Measurements from ENCODE around the gene ZNF529. TPM values are rescaled to one million over a fixed set of nuclear protein-coding genes. Genes with fewer than 3 reads are reported as not detected.

ZNF529 gene
- total and polyA plus RNA-seq, 2 of the 13 experiments (the other 11 are each of a cell fraction or from before 2014, with no cell fraction given): 9.3 to 10.6 TPM

DNA sequence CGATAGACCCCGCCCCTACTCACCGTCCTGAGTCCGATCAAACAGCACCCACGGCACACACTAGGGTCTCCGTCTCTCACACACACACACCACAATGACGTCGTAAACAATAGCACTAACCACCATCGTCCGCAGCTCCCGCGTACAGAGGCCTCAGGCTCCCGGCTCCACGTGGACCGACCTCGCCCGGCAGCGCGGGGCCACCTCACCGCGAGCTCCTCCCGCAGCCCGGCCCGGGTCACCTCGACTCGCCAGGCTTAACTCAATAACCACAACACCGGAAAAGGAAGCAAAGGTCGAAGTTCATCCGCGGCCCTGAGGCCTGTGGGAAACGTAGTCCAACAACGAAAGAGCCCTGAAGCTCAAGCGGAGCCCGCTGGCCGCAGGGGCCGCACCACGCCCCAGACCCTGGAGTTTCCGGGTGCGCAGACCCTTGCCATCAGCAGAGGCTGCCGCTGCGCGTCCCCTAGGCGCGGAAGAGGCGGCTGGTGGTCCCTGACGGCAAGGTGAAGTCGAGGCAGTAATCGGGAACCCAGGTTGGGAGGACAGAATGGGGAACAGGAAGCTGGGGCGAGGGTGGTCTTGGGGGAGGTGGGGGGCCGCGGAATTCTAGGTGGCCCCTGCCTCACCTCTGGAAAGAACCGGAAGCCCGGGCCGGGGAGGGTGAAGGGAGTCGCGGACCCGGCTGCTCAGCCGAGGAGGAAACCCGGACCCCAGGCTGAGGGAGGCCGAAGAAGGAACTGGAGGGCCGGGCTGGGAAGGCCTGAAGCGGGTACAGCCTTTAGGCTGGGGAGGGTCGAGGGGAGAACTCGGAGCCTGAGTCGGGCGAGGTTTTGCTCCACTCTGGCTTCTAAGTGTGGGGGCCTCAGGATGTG, at the start of gene ZNF529 (continued):
- TF ChIP-seq USF2 (IDR thresholded peaks at IDR 0.05; ENCODE audit: low read depth, low read length) (no peak), USF2 (CRISPR knock-in tag; IDR thresholded peaks at IDR 0.05; ENCODE audit: borderline replicate concordance) (no peak), NFATC3 (CRISPR knock-in tag; IDR thresholded peaks at IDR 0.05) (peak; percentile 73; the same call in 1 of the 2 replicates), MEF2D (CRISPR knock-in tag; IDR thresholded peaks at IDR 0.05) (peak; percentile 62; the same call in 1 of the 2 replicates), ZNF724P (CRISPR knock-in tag; IDR thresholded peaks at IDR 0.05; ENCODE audit: borderline replicate concordance) (peak; percentile 47; the same call in 1 of the 2 replicates), PRDM4 (CRISPR knock-in tag; IDR thresholded peaks at IDR 0.05; ENCODE audit: borderline replicate concordance) (no peak), FLYWCH1 (CRISPR knock-in tag; IDR thresholded peaks at IDR 0.05) (no peak), NCOA2 (CRISPR knock-in tag; IDR thresholded peaks at IDR 0.05) (peak; percentile 52; the same call in 1 of the 2 replicates), NFE2L1 (CRISPR knock-in tag; IDR thresholded peaks at IDR 0.05; ENCODE audit: borderline replicate concordance) (peak; percentile 43; the same call in 1 of the 2 replicates), ZKSCAN5 (CRISPR knock-in tag; IDR thresholded peaks at IDR 0.05) (no peak), FOXK2 (IDR thresholded peaks at IDR 0.05) (peak; percentile 33; the same call in 1 of the 2 replicates), MLXIP (CRISPR knock-in tag; IDR thresholded peaks at IDR 0.05; ENCODE audit: borderline replicate concordance) (no peak), SNAI1 (CRISPR knock-in tag; IDR thresholded peaks at IDR 0.05; ENCODE audit: borderline replicate concordance) (no peak), STAT5B (CRISPR knock-in tag; IDR thresholded peaks at IDR 0.05) (no peak), HMG20A (CRISPR knock-in tag; IDR thresholded peaks at IDR 0.05; ENCODE audit: borderline replicate concordance) (no peak), RNF2 (conservative IDR thresholded peaks at IDR 0.05; ENCODE audit: low read depth) (peak; percentile 88)
- TF ChIP-seq, protein P1, sequence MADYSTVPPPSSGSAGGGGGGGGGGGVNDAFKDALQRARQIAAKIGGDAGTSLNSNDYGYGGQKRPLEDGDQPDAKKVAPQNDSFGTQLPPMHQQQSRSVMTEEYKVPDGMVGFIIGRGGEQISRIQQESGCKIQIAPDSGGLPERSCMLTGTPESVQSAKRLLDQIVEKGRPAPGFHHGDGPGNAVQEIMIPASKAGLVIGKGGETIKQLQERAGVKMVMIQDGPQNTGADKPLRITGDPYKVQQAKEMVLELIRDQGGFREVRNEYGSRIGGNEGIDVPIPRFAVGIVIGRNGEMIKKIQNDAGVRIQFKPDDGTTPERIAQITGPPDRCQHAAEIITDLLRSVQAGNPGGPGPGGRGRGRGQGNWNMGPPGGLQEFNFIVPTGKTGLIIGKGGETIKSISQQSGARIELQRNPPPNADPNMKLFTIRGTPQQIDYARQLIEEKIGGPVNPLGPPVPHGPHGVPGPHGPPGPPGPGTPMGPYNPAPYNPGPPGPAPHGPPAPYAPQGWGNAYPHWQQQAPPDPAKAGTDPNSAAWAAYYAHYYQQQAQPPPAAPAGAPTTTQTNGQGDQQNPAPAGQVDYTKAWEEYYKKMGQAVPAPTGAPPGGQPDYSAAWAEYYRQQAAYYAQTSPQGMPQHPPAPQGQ (CRISPR knock-in tag; IDR thresholded peaks at IDR 0.05; ENCODE audit: borderline replicate concordance): 0 out of 2 replicates have a peak, but pooled peaks have one; percentile 90
- TF ChIP-seq, protein P2, sequence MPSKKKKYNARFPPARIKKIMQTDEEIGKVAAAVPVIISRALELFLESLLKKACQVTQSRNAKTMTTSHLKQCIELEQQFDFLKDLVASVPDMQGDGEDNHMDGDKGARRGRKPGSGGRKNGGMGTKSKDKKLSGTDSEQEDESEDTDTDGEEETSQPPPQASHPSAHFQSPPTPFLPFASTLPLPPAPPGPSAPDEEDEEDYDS (CRISPR knock-in tag; IDR thresholded peaks at IDR 0.05): 0 out of 2 replicates have a peak, but pooled peaks have one; percentile 61

All from HepG2 (cell line).